KMS-11 (cell line): ENCODE measurements around the gene MRPL53.

Experiments
- H2AFZ ChIP-seq: fragments of 200-600 bp; sonication (generic); 2 replicates; pipeline ENCODE4 v1.6.1; 2016; ENCODE audit warnings: antibody characterized with exemption, mixed run types, low read depth
- H3K27ac ChIP-seq: fragments of 200-600 bp; sonication (generic); 2 replicates; pipeline ENCODE4 v1.6.1; 2016; ENCODE audit warnings: mild to moderate bottlenecking, mixed run types
- H3K27me3 ChIP-seq: fragments of 200-600 bp; sonication (generic); 2 replicates; pipeline ENCODE4 v1.6.1; 2017; ENCODE audit warnings: mild to moderate bottlenecking, low read depth, mixed run types, moderate library complexity; ENCODE audit not compliant: insufficient read depth
- H3K36me3 ChIP-seq: fragments of 200-600 bp; sonication (generic); 2 replicates; pipeline ENCODE4 v1.6.1; 2017; ENCODE audit warnings: mild to moderate bottlenecking, mixed run types; ENCODE audit not compliant: insufficient read depth
- H3K4me1 ChIP-seq: fragments of 200-600 bp; sonication (generic); 2 replicates; pipeline ENCODE4 v1.6.1; 2016; ENCODE audit warnings: mild to moderate bottlenecking, low read depth, mixed run types; ENCODE audit not compliant: poor library complexity, severe bottlenecking
- H3K4me2 ChIP-seq: fragments of 200-600 bp; sonication (generic); 2 replicates; pipeline ENCODE4 v1.7.0; 2016; ENCODE audit warnings: mild to moderate bottlenecking, mixed run types
- H3K4me3 ChIP-seq: fragments of 200-600 bp; sonication (generic); IDR thresholded peaks from 2 replicates; pipeline ENCODE4 v1.6.1; 2017; ENCODE audit warnings: low read depth, low read length, mixed read lengths; ENCODE audit not compliant: insufficient read depth
- H3K79me2 ChIP-seq: fragments of 200-600 bp; sonication (generic); 2 replicates; pipeline ENCODE4 v1.6.1; 2016; ENCODE audit warnings: low read depth, mixed run types; ENCODE audit not compliant: insufficient read depth
- H3K9ac ChIP-seq: fragments of 200-600 bp; sonication (generic); 2 replicates; pipeline ENCODE4 v1.6.1; 2016; ENCODE audit warnings: mild to moderate bottlenecking, mixed run types
- H4K20me1 ChIP-seq: fragments of 200-600 bp; sonication (generic); 2 replicates; pipeline ENCODE4 v1.6.1; 2016; ENCODE audit warnings: mild to moderate bottlenecking, mixed run types; ENCODE audit not compliant: insufficient read depth
- CTCF ChIP-seq: fragments of 200-600 bp; sonication (generic); conservative IDR thresholded peaks from 2 replicates; pipeline ENCODE4 v1.6.1; 2017; ENCODE audit warnings: low read depth, mild to moderate bottlenecking, antibody characterized with exemption, low read length, moderate library complexity, mixed read lengths

MRPL53 gene

GRCh38 chr2:74454654-74455511 is 17.6 kb downstream of the MRPL53 start, which contains the start of gene INO80B:
Gene INO80B (plus strand): TSS chr2:74455087. CDS start chr2:74455117, 30 bp downstream.
- Histone ChIP-seq H3K27ac (0 out of 2 replicates have a peak within 1 kb of the TSS, but pooled peaks have one; percentile 5), H3K27me3 (no peaks in the 10 kb centered on the region), H3K4me2 (peak within 1 kb of the TSS; percentile 99), H3K4me1 (peaks cover 31% of the 10 kb centered on the region), H3K79me2 (peaks cover 14% of the 10 kb centered on the region; the same call in 1 of the 2 replicates), H3K9ac (peak within 1 kb of the TSS; percentile 37; the same call in 1 of the 2 replicates), H2AFZ (peak within 1 kb of the TSS; percentile 72), H3K4me3 (peak within 1 kb of the TSS; percentile 94), H4K20me1 (no peaks in the 10 kb centered on the region), H3K36me3 (no peaks in the 10 kb centered on the region)
- TF ChIP-seq CTCF, result no peak

DNA sequence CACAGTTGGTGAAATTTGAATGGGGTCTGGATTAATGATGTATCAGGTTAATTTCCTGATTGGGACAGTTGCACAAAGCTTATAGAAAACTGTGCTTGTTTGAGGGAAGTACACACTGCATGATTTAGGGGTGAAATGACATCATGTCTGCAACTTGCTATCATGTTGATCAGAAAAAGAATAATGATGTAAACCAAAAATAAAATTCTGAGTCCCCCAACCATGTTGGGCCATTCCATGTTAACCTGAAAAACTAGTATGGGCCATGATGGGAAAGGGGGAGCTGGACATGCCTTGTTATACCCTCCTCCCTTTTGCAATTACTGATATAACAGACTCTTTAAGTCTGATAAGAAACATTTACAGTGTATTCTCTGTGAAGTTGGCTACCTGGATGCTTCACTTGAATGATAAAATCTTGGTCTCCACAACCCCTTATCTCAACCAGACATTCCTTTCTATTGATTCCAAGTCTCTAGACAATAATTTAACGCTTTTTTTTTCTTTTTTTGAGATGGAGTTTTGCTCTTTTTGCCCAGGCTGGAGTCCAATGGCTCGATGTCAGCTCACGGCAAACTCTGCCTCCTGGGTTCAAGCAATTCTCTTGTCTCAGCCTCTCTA is 21.8 kb downstream of the MRPL53 start:
- Histone ChIP-seq H4K20me1 (no peaks in the 10 kb centered on the region), H3K27ac (no peak overlapping the region), H3K9ac (no peak overlapping the region), H3K4me2 (no peak overlapping the region), H3K4me3 (no peak overlapping the region), H3K36me3 (no peaks in the 10 kb centered on the region), H2AFZ (no peak overlapping the region), H3K79me2 (peaks cover 7% of the 10 kb centered on the region; the same call in 1 of the 2 replicates), H3K27me3 (no peaks in the 10 kb centered on the region), H3K4me1 (peaks cover 13% of the 10 kb centered on the region)
- no peak for TF ChIP-seq CTCF

DNA sequence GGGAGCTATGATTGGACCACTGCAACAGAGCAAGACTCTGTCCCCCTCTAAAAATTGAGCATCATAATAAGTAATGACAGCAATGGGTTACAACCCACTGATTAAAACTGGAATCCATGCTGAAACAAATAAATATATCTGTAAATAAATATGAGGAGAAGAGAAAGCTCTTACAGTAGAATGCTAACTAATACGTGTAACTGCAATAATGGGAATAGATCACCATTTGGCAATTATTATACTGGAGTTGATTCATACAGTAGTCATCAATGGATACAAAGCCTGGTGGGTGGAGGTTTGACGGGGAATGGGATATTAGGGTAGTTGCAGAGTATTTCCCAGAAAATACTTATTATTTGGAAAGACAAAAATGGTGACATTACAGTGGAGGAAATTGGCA is 23.7 kb downstream of the MRPL53 start:
- H3K9ac ChIP-seq, result no peak overlapping the region
- no peaks in the 10 kb centered on the region for H3K79me2 ChIP-seq
- no peak overlapping the region for H3K27ac ChIP-seq
- H3K4me1 ChIP-seq, result peaks cover 5% of the 10 kb centered on the region
- H3K4me3 ChIP-seq, result no peak overlapping the region
- no peaks in the 10 kb centered on the region for H3K36me3 ChIP-seq
- H4K20me1 ChIP-seq, result no peaks in the 10 kb centered on the region
- H2AFZ ChIP-seq, result no peak overlapping the region
- no peak overlapping the region for H3K4me2 ChIP-seq
- no peaks in the 10 kb centered on the region for H3K27me3 ChIP-seq
- no peak for TF ChIP-seq CTCF

GRCh38 chr2:74447230-74447999 is 25.1 kb downstream of the MRPL53 start:
- no peak overlapping the region for H3K9ac ChIP-seq
- H3K27ac ChIP-seq, result no peak overlapping the region
- H3K27me3 ChIP-seq, result no peaks in the 10 kb centered on the region
- H3K4me3 ChIP-seq, result no peak overlapping the region
- TF ChIP-seq CTCF, result no peak
- H3K4me1 ChIP-seq, result peaks cover 2% of the 10 kb centered on the region
- H3K79me2 ChIP-seq, result no peaks in the 10 kb centered on the region
- no peak overlapping the region for H2AFZ ChIP-seq
- no peaks in the 10 kb centered on the region for H4K20me1 ChIP-seq
- H3K4me2 ChIP-seq, result no peak overlapping the region
- H3K36me3 ChIP-seq, result no peaks in the 10 kb centered on the region
